H9 (cell line): Measurements from ENCODE around the gene ZDHHC1. TPM values are rescaled to one million over a fixed set of nuclear protein-coding genes. Genes with fewer than 3 reads are reported as not detected.
"Not testable (repeated sequence)": the region's sequence is repeated elsewhere in the genome, so short reads cannot be mapped to it uniquely, and the experiment has no call there.

Experiments
- DNase-seq: peaks from one replicate; pipeline ENCODE4 v3.0.0-alpha.2; 2017
- H2AFZ ChIP-seq: one replicate; pipeline ENCODE4 v1.6.1; 2013; ENCODE audit warnings: mild to moderate bottlenecking, low read length, control low read depth, moderate library complexity
- H2AK5ac ChIP-seq: 2 replicates; pipeline ENCODE4 v1.6.1; 2013; ENCODE audit warnings: low read length, control low read depth, mixed read lengths; ENCODE audit not compliant: insufficient read length
- H2BK120ac ChIP-seq: one replicate; pipeline ENCODE4 v1.6.1; 2013; ENCODE audit warnings: low read depth, mild to moderate bottlenecking, low read length, control low read depth, inconsistent platforms; ENCODE audit not compliant: poor library complexity, severe bottlenecking
- H2BK12ac ChIP-seq: 2 replicates; pipeline ENCODE4 v1.6.1; 2013; ENCODE audit warnings: low read length, control low read depth, mixed read lengths, low read depth; ENCODE audit not compliant: insufficient read length
- H2BK15ac ChIP-seq: 2 replicates; pipeline ENCODE4 v1.6.1; 2013; ENCODE audit warnings: low read depth, low read length, control low read depth
- H2BK20ac ChIP-seq: one replicate; pipeline ENCODE4 v1.6.1; 2013; ENCODE audit warnings: low read depth, mild to moderate bottlenecking, low read length, control low read depth, inconsistent platforms; ENCODE audit not compliant: poor library complexity, severe bottlenecking
- H2BK5ac ChIP-seq: 2 replicates; pipeline ENCODE4 v1.6.1; 2013; ENCODE audit warnings: low read length, control low read depth, mixed read lengths; ENCODE audit not compliant: insufficient read length
- H3K14ac ChIP-seq: 2 replicates; pipeline ENCODE4 v1.6.1; 2013; ENCODE audit warnings: low read length, control low read depth; ENCODE audit not compliant: insufficient read depth
- H3K18ac ChIP-seq: 2 replicates; pipeline ENCODE4 v1.6.1; 2013; ENCODE audit warnings: low read depth, mild to moderate bottlenecking, mixed read lengths, low read length, control low read depth; ENCODE audit not compliant: insufficient read length
- H3K23ac ChIP-seq: 2 replicates; pipeline ENCODE4 v1.6.1; 2013; ENCODE audit warnings: low read length, control low read depth, mixed read lengths, low read depth; ENCODE audit not compliant: insufficient read length
- H3K23me2 ChIP-seq: 2 replicates; pipeline ENCODE4 v1.6.1; 2013; ENCODE audit warnings: low read depth, mild to moderate bottlenecking, mixed read lengths, low read length, control low read depth; ENCODE audit not compliant: insufficient read length, poor library complexity, severe bottlenecking
- H3K27ac ChIP-seq: 2 replicates; pipeline ENCODE4 v1.5.1; 2013; ENCODE audit warnings: low read length, control low read depth, mixed read lengths, low read depth; ENCODE audit not compliant: insufficient read length
- H3K27me3 ChIP-seq: 2 replicates; pipeline ENCODE4 v1.6.1; 2013; ENCODE audit warnings: low read length, control low read depth, inconsistent platforms; ENCODE audit not compliant: insufficient read depth
- H3K4ac ChIP-seq: 2 replicates; pipeline ENCODE4 v1.6.1; 2013; ENCODE audit warnings: low read depth, mild to moderate bottlenecking, control low read depth, inconsistent platforms, low read length, moderate library complexity
- H3K4me1 ChIP-seq: 2 replicates; pipeline ENCODE4 v1.6.1; 2013; ENCODE audit warnings: low read length, control low read depth, inconsistent platforms; ENCODE audit not compliant: insufficient read depth
- H3K4me2 ChIP-seq: 2 replicates; pipeline ENCODE4 v1.6.1; 2013; ENCODE audit warnings: low read length, control low read depth, mixed read lengths; ENCODE audit not compliant: insufficient read length, insufficient read depth
- H3K56ac ChIP-seq: 2 replicates; pipeline ENCODE4 v1.6.1; 2013; ENCODE audit warnings: low read depth, mild to moderate bottlenecking, mixed read lengths, low read length, control low read depth; ENCODE audit not compliant: insufficient read length
- H3K79me1 ChIP-seq: 2 replicates; pipeline ENCODE4 v1.6.1; 2013; ENCODE audit warnings: low read depth, mild to moderate bottlenecking, moderate library complexity, low read length, control low read depth, inconsistent platforms; ENCODE audit not compliant: insufficient read depth, poor library complexity, severe bottlenecking
- H3K79me2 ChIP-seq: 2 replicates; pipeline ENCODE4 v1.6.1; 2013; ENCODE audit warnings: low read length, control low read depth, inconsistent platforms; ENCODE audit not compliant: insufficient read depth
- H3K9ac ChIP-seq: 2 replicates; pipeline ENCODE4 v1.6.1; 2013; ENCODE audit warnings: low read length, control low read depth, mixed read lengths; ENCODE audit not compliant: insufficient read length; ENCODE audit errors: extremely low read depth
- H3K9me3 ChIP-seq: one replicate; pipeline ENCODE4 v1.6.1; 2013; ENCODE audit warnings: low read depth, low read length, inconsistent platforms; ENCODE audit not compliant: control insufficient read depth
- H3T11ph ChIP-seq: one replicate; pipeline ENCODE4 v1.6.1; 2013; ENCODE audit warnings: mild to moderate bottlenecking, low read length, control low read depth, inconsistent platforms
- H4K20me1 ChIP-seq: one replicate; pipeline ENCODE4 v1.6.1; 2013; ENCODE audit not compliant: control insufficient read depth, insufficient read length, insufficient read depth
- H4K5ac ChIP-seq: 2 replicates; pipeline ENCODE4 v1.6.1; 2013; ENCODE audit warnings: low read depth, mild to moderate bottlenecking, mixed read lengths, low read length, control low read depth; ENCODE audit not compliant: insufficient read length
- H4K8ac ChIP-seq: replicated peaks from 2 replicates; pipeline ENCODE4 v1.6.1; 2013; ENCODE audit warnings: low read length, control low read depth, mixed read lengths, low read depth; ENCODE audit not compliant: insufficient read length
- H4K91ac ChIP-seq: 2 replicates; pipeline ENCODE4 v1.6.1; 2013; ENCODE audit warnings: low read depth, mild to moderate bottlenecking, moderate library complexity, mixed read lengths, low read length, control low read depth; ENCODE audit not compliant: insufficient read length
- H3K27ac Mint-ChIP-seq, 3 experiments: 2 replicates in 2 of 3; 3 replicates in 1 of 3; pipeline ENCODE4 v1.8.0; 2020 to 2021; ENCODE audit warnings: mixed read lengths in 3 of 3, mild to moderate bottlenecking in 1 of 3, moderate library complexity in 1 of 3
- H3K27me3 Mint-ChIP-seq: 2 replicates; pipeline ENCODE4 v1.8.0; 2021; ENCODE audit warnings: low read depth, mild to moderate bottlenecking, moderate library complexity, mixed read lengths
- H3K36me3 Mint-ChIP-seq, 3 experiments: 2 replicates in 2 of 3; 3 replicates in 1 of 3; pipeline ENCODE4 v1.8.0; 2020 to 2021; ENCODE audit warnings: low read depth in 3 of 3, mixed read lengths in 3 of 3; ENCODE audit not compliant: insufficient read depth in 1 of 3
- H3K4me1 Mint-ChIP-seq, 2 experiments: 2 replicates each; pipeline ENCODE4 v1.8.0; 2020; ENCODE audit warnings: mixed read lengths in 2 of 2
- H3K4me3 Mint-ChIP-seq, 2 experiments: 2 replicates in 1 of 2; 3 replicates in 1 of 2; pipeline ENCODE4 v1.8.0; 2020 to 2021; ENCODE audit warnings: mild to moderate bottlenecking in 2 of 2, mixed read lengths in 2 of 2, moderate library complexity in 1 of 2
- H3K9me3 Mint-ChIP-seq, 2 experiments: 2 replicates in 1 of 2; 3 replicates in 1 of 2; pipeline ENCODE4 v1.8.0; 2020; ENCODE audit warnings: mild to moderate bottlenecking in 2 of 2, mixed read lengths in 2 of 2, moderate library complexity in 1 of 2
- WGBS: extraction: QIAGEN DNeasy Blood & Tissue Kit; methylation state at CpG from one replicate; pipeline ENCODE4 v1.1.7; 2013; ENCODE audit warnings: missing lambda C conversion rate, low lambda C conversion rate, mixed read lengths; ENCODE audit not compliant: insufficient read length; ENCODE audit errors: extremely low coverage; 5-methylcytosine and 5-hydroxymethylcytosine counted together
- total RNA-seq: library from RNA; stranded (reverse); gene quantifications from 2 replicates; pipeline ENCODE4 v1.2.1, GENCODE V29; 2021
- TF ChIP-seq, protein P1 (sequence below): fragments of 200-600 bp; sonication (generic); conservative IDR thresholded peaks from 3 replicates; pipeline ENCODE4 v1.8.0; 2021; ENCODE audit warnings: antibody characterized with exemption, mild to moderate bottlenecking

The ZDHHC1 gene
- total RNA-seq, 1 experiment from 2014 or later = 3.7 TPM

DNA sequence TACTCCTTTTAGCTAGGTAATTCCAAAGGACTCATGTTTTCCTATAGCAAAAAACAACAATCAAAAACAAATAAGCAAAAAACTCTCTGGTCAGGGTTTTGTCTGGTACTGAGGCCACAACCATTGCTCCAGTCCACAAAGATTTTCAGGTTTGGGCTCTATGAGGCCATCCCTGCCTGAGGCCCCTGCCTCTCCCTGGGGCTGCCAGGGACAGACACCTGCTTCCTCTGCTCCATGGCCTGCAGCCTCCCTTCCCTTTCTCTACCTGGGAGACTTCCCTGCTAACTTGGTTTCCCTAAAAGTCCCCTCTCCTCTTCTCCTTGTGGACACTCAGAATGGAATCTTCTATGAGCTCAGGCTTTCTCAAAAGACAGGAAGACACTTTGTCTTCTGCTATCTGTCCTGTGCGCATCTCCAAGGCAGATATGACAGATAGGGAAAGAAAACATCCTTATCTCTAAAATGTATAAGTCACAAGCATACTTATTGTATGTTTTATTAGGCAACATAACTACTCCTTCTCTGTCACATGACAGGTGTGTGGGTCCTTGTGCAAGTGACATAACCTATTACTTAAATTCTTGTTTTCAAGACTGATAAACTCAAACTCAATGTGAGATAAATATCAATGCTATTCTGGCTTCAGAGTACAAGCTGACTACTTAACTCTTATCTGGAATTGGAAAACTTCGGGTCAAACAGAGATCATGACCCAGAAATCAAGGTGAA is 1.2 kb upstream of the ZDHHC1 start:
- Histone ChIP-seq H3K9me3 (no peaks in the 10 kb centered on the region), H2BK12ac (no peak overlapping the region), H4K20me1 (no peaks in the 10 kb centered on the region), H3K4ac (no peak overlapping the region), H3K27me3 (no peaks in the 10 kb centered on the region; the same call in 1 of the 2 replicates), H3K79me2 (no peaks in the 10 kb centered on the region), H3K9ac (no peak overlapping the region), H3K14ac (no peak overlapping the region), H3K4me1 (peaks cover 14% of the 10 kb centered on the region; the same call in 1 of the 2 replicates), H3K23me2 (peaks cover 11% of the 10 kb centered on the region), H3K27ac (no peak overlapping the region), H3K23ac (no peak overlapping the region), H2BK15ac (no peak overlapping the region), H3K56ac (no peak overlapping the region), H3K18ac (no peak overlapping the region), H4K8ac (no peak overlapping the region), H3T11ph (no peak overlapping the region), H3K4me2 (no peak overlapping the region), H2AFZ (no peak overlapping the region), H4K91ac (no peak overlapping the region), H4K5ac (no peak overlapping the region), H2BK5ac (no peak overlapping the region), H2BK120ac (no peak overlapping the region), H2AK5ac (no peak overlapping the region), H2BK20ac (no peak overlapping the region), H3K79me1 (no peaks in the 10 kb centered on the region)
- Mint-ChIP-seq H3K27me3 (peaks cover 6% of the 10 kb centered on the region), H3K4me1 (peaks cover 31 to 34% of the 10 kb centered on the region in 2 experiments), H3K4me3 (peak overlapping the region in 1 of 2 experiments; percentile 3; a peak in 1 of 5 replicates), H3K27ac (peak overlapping the region in 1 of 3 experiments; percentile 16; a peak in 1 of 7 replicates), H3K9me3 (peaks cover 2 to 5% of the 10 kb centered on the region in 2 experiments; a peak in 3 of 5 replicates), H3K36me3 (peaks cover 0 to 4% (median 2%) of the 10 kb centered on the region in 3 experiments; a peak in 2 of 7 replicates)
- no peak for DNase-seq
- no CpG with 5 or more reads among the region's 2 CpGs for WGBS
- TF ChIP-seq, protein P1, sequence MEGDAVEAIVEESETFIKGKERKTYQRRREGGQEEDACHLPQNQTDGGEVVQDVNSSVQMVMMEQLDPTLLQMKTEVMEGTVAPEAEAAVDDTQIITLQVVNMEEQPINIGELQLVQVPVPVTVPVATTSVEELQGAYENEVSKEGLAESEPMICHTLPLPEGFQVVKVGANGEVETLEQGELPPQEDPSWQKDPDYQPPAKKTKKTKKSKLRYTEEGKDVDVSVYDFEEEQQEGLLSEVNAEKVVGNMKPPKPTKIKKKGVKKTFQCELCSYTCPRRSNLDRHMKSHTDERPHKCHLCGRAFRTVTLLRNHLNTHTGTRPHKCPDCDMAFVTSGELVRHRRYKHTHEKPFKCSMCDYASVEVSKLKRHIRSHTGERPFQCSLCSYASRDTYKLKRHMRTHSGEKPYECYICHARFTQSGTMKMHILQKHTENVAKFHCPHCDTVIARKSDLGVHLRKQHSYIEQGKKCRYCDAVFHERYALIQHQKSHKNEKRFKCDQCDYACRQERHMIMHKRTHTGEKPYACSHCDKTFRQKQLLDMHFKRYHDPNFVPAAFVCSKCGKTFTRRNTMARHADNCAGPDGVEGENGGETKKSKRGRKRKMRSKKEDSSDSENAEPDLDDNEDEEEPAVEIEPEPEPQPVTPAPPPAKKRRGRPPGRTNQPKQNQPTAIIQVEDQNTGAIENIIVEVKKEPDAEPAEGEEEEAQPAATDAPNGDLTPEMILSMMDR = no peak

- not testable (repeated sequence) for H4K91ac ChIP-seq, DNase-seq, H2AFZ ChIP-seq, H3K27me3 ChIP-seq, H2BK15ac ChIP-seq, H3K9me3 Mint-ChIP-seq, H3K27me3 Mint-ChIP-seq, H2AK5ac ChIP-seq, H2BK120ac ChIP-seq, H3K27ac ChIP-seq, H3K9me3 ChIP-seq, H2BK20ac ChIP-seq, H3K79me2 ChIP-seq, H3T11ph ChIP-seq, H4K8ac ChIP-seq, H3K23ac ChIP-seq, H3K36me3 Mint-ChIP-seq, H3K18ac ChIP-seq, H3K4ac ChIP-seq, H3K56ac ChIP-seq, H3K14ac ChIP-seq, H3K4me1 ChIP-seq, H4K5ac ChIP-seq, H3K79me1 ChIP-seq, H2BK12ac ChIP-seq, H3K27ac Mint-ChIP-seq, H4K20me1 ChIP-seq, H2BK5ac ChIP-seq
- Histone ChIP-seq H3K4me2 (peak overlapping the region; percentile 76), H3K23me2 (peaks cover 11% of the 10 kb centered on the region), H3K9ac (peak overlapping the region; percentile 74)
- Mint-ChIP-seq H3K4me1 (peaks cover 22 to 25% of the 10 kb centered on the region in 2 experiments), H3K4me3 (peak overlapping the region; percentile 58 to 72)
- no CpG with 5 or more reads among the region's 19 CpGs for WGBS
Observed at GRCh38 chr16:67415421-67415820, 856 bp downstream of the ZDHHC1 start.
